HG02678 (cell line): ENCODE data around the gene FXYD1.

Source experiments
- ATAC-seq: cut with Tn5 transposase; IDR thresholded peaks from one replicate; pipeline ENCODE4 v1.9.1; 2021; ENCODE audit warnings: mild to moderate bottlenecking, moderate library complexity; ENCODE audit not compliant: unreplicated experiment

Gene FXYD1

GRCh38 chr19:35184267-35184666 is 45.6 kb downstream of the FXYD1 start:
- no peak for ATAC-seq

GRCh38 chr19:35184884-35185283 is 46.3 kb downstream of the FXYD1 start:
- ATAC-seq: no peak
